Activated T-cell treated with anti-CD3 and anti-CD28 coated beads for 1 hour (primary cell): ENCODE measurements around the gene KEL.

Experiments used
- DNase-seq: peaks from one replicate; pipeline ENCODE4 v3.0.0-alpha.2; 2020; ENCODE audit warnings: low read depth

KEL gene

DNA sequence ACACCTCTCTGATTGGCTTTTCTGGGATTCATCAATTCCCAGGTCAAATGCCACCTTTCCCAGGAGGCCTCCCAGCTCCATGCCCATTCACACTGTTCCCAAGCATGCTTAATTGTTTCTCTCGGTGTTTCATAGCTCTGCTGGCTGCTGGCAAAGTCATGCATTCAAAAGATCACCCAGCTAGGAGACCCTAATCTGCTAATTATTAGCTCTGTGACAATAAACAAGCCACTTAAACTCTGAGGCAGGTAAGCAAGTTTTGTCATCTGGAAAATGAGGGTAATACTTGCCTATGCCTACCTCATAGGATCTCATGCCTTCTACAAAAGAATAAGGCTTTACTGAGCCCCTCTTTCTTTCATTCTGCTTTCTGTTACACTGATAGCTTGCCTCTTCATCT lies 828 bp upstream of the KEL start:
- DNase-seq, result no peak

DNA sequence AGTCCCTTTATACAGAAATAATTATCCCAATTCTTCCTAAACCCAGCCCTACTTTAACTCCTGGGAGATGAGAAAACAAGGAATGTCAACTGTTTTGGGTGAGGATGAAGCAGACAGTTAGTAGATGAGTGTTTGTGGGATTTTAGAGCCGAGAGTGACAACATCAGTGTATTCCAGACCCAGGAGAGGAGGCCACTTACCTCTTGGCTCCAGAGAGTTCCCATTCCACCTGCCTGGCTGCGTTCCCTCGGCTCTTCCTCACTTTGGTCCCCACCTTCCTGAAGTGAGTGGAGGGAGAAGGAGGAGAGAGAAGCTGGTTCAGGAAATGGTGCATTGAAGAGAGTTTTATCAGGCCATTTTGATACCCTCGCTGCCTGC lies 579 bp downstream of the KEL start:
- no peak for DNase-seq

- DNase-seq, result no peak
Measured at GRCh38 chr7:142960955-142961512, 1.1 kb downstream of the KEL start.

GRCh38 chr7:142959202-142959601 lies 3.0 kb downstream of the KEL start:
- DNase-seq, result no peak

- DNase-seq, result no peak
Measured at GRCh38 chr7:142957723-142958122, 4.4 kb downstream of the KEL start.

DNA sequence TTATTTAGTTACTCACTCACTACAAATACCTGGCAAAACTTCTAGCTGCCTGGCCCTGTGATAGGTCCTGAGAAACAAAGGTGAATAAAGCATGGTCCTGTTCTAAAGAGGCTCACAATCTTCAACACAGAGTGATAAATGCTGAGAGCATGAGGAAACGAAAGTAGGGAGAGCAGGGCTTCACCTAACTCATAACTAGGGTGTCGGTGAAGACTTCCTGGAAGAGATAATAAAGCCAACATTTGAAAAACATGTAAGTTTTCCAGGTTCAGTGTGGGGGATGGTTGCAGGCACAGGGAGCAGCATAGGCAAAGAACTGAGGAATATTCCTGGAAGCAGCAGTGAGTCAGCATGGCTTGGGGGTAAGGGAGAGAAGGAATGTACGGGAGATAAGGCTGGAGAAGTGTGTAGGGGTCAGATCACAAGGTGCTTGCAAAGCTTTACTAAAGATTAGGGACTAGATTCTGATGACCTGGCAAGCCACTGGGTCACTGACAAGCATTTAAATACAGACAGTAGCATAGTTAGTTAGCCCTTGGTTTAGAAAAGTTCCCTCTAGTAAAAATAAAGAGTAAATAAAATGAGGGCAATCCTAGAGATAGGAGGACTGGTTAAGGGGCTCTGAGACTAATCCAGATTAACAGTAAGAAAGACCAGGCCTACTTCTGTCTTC lies 5.1 kb downstream of the KEL start:
- no peak for DNase-seq

GRCh38 chr7:142954680-142955268 lies 7.4 kb downstream of the KEL start:
- DNase-seq, result no peak

DNA sequence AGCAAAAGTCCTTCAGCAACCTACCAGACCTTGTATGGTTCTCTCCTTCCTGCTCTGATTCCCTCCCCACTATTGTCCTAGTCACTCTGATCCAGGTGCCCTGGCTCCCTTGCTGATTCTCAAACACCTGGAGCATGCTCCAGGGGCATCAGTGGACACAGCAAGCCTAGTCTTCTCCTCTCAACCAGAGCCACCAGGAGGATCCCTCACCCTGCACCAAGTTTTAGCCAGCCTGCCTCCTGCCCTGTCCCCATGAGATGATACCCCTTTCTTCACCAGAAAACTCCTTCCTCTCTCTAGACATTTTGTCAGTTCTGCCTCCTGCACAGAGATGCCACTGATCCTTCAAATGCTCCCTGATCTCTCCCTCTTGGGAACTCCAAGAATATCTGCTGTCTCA lies 11.9 kb downstream of the KEL start:
- no peak for DNase-seq

- DNase-seq, result no peak
Measured at GRCh38 chr7:142948603-142949002, 13.6 kb downstream of the KEL start.

DNA sequence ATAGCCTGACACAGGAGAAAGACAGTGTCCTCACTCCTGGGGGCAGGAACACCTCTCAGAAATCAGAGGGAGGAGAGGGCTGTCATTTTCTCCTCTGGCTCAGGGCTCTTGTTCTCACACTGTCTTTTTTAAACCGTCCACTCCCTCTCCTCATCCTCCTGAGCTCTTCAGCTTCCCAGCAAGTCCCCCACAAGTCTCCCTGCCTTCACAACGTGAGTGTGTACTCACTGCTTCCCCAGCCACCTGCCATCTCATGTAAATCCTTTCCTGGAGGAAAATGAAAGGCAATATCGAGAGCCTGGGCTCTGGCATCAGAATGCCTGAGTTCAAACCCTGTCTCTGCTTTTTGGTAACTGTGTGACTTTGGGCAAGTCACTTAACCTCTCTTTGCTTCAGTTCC lies 17.2 kb downstream of the KEL start:
- no peak for DNase-seq

DNA sequence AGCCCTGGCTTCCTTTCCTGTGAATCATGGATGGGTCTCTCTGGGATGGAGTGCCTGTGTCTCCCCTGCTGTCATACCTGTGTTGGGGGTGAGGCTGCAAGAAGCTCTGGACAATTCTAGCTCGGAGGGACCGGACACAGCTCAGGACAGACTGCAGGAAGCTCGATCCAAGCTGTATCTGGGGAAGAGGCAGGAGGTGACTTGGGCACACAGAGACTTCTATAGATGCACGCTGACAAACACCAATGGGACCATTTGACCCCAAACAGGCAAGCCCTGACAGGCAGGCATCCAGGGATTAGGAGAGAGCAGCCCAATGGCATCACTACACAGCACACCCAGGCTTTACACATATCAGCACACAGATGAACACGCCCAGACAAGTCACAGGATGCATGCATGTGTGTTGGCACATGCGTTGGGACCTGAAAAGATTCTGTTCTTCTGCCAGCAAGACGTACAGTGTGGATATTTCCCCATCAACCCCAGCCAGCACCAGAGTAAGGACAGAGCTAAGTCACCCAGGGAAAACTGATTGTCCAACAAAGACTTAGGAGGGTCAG lies 18.4 kb downstream of the KEL start:
- DNase-seq, result no peak

GRCh38 chr7:142942746-142943145 lies 19.4 kb downstream of the KEL start:
- no peak for DNase-seq

- no peak for DNase-seq
Measured at GRCh38 chr7:142941541-142941940, 20.6 kb downstream of the KEL start.

DNA sequence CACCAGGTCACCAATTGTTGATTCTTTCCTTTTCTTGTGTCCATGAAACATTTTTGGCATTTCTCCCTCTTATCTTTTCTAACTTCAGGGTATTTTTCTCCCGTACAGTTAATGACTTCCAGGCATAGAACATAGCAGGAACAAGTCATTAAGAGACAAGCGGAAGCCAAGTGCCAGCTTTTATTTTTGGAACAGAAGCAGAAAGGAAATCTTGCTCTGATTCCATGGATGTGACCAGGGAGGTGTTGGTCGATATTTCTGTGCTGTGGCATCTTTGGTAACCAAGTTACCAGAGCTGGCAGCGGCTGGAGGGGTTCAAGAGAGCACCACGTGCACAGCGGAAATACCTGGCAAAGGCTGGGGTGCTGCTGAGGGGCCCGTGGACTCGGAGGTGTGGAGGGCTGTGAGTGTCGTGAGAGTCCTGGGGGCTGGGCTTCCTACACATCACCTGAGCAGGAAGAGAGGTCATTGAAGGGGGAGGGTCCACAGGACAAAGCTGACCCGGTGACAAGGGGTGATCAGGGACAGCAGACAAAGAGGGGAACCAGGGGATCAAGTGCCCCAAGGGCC lies 21.1 kb downstream of the KEL start:
- no peak for DNase-seq

GRCh38 chr7:142939226-142939910 lies 22.8 kb downstream of the KEL start, which contains the start of gene LLCFC1:
Gene LLCFC1 (plus strand): TSS chr7:142939484. CDS start chr7:142939622, 138 bp downstream.
- DNase-seq, result no peak

GRCh38 chr7:142938611-142939010 lies 23.6 kb downstream of the KEL start:
- no peak for DNase-seq

DNA sequence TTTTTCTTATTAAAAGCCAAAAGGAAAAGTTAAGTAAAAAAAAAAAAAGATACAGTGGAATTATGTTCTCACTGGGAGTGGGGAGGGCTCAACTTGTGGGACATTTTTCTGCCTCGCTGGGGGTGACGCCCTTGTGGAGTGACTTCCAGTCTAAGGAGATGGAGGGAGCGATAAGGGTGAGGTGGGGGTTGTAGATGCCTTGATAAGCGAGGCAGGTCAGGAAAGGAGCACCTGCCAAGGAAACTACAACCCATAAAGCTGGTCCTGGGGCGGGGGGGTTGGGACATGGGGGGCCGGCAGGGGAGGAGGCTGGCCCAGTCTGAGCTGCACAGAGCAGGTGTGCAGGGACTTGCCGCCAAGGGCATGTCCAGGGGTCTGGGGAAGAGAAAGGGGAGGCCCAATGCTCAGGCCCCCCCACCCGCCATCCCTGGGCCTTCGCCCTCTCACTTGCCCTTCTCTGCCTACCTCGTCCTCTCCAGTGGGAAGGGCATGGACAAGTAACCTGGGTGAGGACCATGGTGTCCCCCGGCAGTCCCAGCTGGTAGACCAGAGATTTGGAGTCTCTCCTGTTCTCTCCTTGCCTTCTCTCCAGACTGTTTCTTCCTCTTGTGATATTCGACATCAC lies 26.1 kb downstream of the KEL start:
- DNase-seq, result no peak

DNA sequence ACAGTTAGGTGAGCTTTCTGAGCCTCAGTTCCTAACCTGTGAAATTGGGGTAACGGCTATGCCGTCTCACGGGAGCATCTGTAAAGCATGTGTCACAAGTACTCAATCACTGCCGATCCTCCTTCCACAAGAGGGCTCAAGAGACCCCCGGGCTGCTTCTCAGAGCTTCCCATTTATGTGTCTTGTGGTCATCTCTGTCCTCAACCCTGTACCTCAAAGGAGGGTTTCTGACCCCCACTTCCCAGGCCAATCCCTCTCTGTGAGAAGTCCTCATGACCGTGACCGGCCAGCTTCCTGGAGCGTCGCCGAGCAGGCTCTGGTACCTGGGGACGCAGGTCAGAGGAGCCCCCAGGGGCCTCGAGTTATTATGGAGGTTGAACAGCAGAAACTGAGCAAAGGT lies 28.1 kb downstream of the KEL start:
- no peak for DNase-seq

GRCh38 chr7:142933624-142934023 lies 28.5 kb downstream of the KEL start, which contains the start of gene TRPV5:
Gene TRPV5 (minus strand): TSS chr7:142933746. CDS start chr7:142933459, 287 bp downstream.
- DNase-seq, result no peak

DNA sequence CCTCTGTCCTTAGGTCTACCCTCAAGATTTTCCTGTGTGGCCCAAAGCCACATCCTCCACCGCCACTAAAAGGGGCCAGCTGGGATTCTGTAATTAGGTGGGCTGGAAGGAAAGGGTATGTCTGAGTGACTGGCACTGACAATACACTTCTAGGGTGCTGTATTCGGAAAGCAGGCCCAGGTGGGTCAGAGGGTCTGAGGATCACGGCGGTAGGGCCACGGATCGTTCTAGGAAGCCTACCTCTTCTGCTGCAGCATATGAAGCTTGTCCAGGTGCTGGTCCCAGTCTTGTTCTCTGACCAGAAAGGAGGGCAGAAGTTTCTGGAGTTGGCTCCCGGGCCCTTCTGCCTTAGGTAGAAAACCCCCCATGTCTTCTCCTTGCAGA lies 29.1 kb downstream of the KEL start:
- no peak for DNase-seq

DNA sequence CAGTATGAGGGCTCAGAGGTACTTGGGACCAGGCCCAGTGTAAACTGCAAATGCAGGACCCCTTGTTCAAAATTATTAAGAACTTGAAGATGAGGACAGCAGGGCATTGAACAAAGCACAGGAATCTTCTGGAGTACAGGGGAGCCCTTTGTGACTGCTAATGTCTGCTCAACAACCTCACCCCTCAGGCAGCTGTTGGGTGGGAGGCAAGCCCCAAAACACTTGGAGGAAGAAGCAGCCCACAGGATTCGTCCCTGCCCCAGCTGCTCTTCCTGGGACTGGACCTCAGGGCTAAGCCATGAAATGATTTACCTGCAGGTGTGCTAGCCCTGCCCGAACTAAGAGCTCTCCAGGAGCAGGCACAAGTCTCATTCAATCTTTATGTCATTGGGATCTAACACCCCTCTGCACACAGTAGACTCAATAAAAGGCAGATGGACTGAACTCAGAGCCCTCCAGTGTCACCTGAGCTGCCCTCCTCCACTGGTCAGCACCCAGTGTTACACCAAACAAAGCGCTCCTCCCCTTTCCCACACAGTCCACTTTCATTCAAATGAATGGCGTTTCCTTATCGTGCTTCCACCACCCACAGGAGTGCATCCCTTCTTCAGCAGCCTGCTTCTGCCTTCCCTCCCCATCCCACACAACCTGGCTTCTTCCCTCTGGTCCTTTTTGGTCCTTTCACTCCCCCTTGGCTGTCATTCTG lies 29.6 kb downstream of the KEL start:
- DNase-seq, result no peak
